Prostate gland (tissue), 2 donors: Measurements from ENCODE around the gene SYPL2.

Experiments
- POLR2A ChIP-seq: fragments of 450-650 bp; IDR thresholded peaks from one replicate; pipeline ENCODE4 v1.6.1; 2016; ENCODE audit warnings: antibody characterized with exemption, mild to moderate bottlenecking
- TF ChIP-seq, protein P1 (sequence below), 4 experiments: fragments of 200-600 bp in 2 of 4; fragments of 450-650 bp in 2 of 4; sonication (generic) in 2 of 4; IDR thresholded peaks; 1 replicate in 3 of 4; 2 replicates in 1 of 4; pipeline ENCODE4 v1.5.1; 2016 to 2019; ENCODE audit warnings: antibody characterized with exemption in 4 of 4, mild to moderate bottlenecking in 2 of 4, moderate library complexity in 2 of 4

DNA sequence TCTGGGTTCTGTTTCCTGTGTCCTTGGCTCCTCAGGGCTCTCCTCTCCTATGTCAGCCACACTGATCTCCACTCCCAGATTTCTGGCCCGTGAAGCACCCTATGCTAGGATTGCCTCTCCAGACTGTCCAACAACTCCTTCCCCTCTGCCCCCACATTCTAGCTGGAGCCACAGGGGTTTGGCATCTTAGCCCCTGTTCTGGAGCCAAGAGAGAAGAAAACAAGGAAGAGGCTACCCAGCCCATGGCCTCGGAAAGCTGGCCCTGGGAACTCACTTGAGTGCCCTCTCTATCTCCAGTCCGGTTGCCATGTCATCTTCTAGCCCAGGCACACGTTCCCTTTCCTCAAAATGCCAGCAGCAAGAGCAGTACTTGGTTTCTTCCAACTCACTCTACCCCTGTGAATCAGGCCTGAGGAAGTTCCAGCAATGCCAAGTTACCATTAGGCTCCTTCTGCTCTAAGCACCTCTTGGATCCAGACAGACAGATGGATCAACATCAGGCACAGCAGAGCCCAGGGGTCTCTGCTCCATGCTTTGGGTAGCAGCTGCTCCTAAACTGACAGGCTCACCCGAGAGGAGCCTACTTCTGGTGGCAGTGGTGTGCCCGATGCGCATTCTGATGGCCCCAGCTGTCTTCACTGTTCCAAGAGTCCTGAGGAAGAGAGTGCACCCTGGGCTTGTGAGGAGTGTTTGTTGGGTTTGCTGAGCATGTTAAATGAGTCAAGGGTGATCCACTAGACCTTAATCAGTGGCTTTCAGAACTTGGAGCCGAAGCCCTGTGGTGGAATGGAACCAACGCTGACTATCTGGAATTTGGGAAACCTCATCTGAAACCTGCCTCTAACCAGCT is 61.7 kb downstream of the SYPL2 start:
- TF ChIP-seq, protein P1, sequence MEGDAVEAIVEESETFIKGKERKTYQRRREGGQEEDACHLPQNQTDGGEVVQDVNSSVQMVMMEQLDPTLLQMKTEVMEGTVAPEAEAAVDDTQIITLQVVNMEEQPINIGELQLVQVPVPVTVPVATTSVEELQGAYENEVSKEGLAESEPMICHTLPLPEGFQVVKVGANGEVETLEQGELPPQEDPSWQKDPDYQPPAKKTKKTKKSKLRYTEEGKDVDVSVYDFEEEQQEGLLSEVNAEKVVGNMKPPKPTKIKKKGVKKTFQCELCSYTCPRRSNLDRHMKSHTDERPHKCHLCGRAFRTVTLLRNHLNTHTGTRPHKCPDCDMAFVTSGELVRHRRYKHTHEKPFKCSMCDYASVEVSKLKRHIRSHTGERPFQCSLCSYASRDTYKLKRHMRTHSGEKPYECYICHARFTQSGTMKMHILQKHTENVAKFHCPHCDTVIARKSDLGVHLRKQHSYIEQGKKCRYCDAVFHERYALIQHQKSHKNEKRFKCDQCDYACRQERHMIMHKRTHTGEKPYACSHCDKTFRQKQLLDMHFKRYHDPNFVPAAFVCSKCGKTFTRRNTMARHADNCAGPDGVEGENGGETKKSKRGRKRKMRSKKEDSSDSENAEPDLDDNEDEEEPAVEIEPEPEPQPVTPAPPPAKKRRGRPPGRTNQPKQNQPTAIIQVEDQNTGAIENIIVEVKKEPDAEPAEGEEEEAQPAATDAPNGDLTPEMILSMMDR (IDR thresholded peaks at IDR 0.05): no peak
- no peak for TF ChIP-seq POLR2A
